ENCODE data around the gene CENPK.

The CENPK gene

GRCh38 chr5:65485405-65485804, 77.6 kb downstream of the CENPK start:
- DNase-seq (ENCODE audit: low spot score): no peak
- in situ Hi-C loops (cut with MboI; ENCODE audit: low sequenced_read_pairs, unreplicated experiment): loop anchor here (10.0 to 25.0 kb wide), 2 partner anchors 531 to 848 kb away; no protein-coding TSS in a partner anchor
- TF ChIP-seq, protein P1, sequence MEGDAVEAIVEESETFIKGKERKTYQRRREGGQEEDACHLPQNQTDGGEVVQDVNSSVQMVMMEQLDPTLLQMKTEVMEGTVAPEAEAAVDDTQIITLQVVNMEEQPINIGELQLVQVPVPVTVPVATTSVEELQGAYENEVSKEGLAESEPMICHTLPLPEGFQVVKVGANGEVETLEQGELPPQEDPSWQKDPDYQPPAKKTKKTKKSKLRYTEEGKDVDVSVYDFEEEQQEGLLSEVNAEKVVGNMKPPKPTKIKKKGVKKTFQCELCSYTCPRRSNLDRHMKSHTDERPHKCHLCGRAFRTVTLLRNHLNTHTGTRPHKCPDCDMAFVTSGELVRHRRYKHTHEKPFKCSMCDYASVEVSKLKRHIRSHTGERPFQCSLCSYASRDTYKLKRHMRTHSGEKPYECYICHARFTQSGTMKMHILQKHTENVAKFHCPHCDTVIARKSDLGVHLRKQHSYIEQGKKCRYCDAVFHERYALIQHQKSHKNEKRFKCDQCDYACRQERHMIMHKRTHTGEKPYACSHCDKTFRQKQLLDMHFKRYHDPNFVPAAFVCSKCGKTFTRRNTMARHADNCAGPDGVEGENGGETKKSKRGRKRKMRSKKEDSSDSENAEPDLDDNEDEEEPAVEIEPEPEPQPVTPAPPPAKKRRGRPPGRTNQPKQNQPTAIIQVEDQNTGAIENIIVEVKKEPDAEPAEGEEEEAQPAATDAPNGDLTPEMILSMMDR (IDR thresholded peaks at IDR 0.05; ENCODE audit: borderline replicate concordance, control extremely low read depth, extremely low read depth, insufficient read depth, missing control alignments): no peak

DNA sequence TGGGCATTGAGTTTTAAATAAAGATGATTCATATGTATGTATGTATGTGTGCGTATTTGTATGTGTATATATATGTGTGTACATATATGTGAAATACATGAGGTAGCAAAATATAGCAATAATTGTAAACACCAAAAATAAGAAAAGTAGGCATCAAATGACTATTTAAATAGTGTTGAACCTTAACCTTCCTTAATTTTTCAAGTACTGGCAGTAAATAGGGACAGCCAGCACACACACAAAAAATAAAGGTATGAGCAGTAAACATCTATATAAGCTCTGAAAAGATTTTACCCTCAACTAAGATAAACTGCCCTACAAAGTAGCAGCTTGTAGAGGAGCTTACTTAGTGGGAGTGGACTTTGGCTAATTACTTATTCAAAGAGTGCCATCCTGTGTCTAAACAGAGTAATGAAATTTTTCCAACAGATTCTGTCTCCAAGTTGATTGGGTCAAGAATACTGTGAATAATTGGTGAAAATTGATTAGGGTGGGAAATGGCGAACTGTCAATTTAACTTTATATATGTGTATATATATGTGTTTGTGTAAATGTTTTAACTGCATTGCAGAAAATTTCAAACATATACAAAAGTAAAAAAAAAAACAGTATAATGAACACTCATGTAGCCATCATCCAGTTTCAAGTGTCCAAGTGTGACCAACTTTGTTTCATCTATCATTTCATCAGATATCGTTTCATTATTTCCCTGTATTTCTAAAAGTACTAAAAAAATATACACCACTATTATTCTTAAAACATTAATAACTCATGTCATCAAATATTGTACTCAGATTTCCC, 79.2 kb downstream of the CENPK start:
- TF ChIP-seq, protein P1 (IDR thresholded peaks at IDR 0.05; ENCODE audit: borderline replicate concordance, control extremely low read depth, extremely low read depth, insufficient read depth, missing control alignments): peak; percentile 17
- DNase-seq (ENCODE audit: low spot score): peak; percentile 47
- in situ Hi-C loops (cut with MboI; ENCODE audit: low sequenced_read_pairs, unreplicated experiment): loop anchor here (5.0 to 25.0 kb wide), 3 partner anchors 529 to 846 kb away; no protein-coding TSS in a partner anchor

DNA sequence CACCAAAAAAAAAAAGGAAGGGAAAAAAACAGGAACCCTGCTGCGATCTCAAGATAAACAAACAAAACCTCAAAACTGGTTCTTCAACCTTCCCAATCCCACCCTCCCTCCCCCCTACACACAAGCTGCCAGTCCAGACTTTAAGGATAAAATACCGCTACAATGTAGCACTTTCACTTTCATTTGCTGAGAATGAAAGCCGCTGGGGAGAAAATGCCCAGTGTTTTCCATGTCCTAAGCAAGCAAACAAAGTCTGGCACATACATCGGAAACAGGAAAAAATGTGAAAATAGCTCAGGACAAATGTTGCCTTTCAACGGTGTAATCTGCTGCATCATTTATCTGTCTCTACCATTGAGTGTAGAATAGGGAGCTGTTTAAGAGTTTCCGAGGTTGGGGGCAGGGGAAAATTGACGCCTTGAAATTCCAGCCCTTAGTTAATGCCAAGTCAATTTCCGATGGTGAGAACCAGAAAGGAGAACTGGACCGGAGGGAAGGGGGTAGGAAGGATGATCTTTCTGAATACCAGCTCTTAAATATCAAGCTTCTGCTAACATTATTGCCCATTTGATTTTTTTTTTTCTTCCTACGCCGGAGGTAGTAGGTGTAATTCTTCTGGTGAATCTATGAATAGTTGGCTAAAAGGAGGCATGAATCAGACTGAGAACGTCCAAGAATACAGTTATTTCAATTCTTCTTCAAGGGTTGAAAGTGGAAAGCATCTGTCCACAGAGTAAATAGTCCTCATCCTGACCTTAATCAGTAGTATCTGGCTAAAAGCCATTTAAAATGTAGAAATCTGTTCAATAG, 80.0 kb downstream of the CENPK start:
- TF ChIP-seq, protein P1 (IDR thresholded peaks at IDR 0.05; ENCODE audit: borderline replicate concordance, control extremely low read depth, extremely low read depth, insufficient read depth, missing control alignments): no peak
- in situ Hi-C loops (cut with MboI; ENCODE audit: low sequenced_read_pairs, unreplicated experiment): loop anchor here (5.0 to 25.0 kb wide), 3 partner anchors 528 to 846 kb away; no protein-coding TSS in a partner anchor
- DNase-seq (ENCODE audit: low spot score): no peak

DNA sequence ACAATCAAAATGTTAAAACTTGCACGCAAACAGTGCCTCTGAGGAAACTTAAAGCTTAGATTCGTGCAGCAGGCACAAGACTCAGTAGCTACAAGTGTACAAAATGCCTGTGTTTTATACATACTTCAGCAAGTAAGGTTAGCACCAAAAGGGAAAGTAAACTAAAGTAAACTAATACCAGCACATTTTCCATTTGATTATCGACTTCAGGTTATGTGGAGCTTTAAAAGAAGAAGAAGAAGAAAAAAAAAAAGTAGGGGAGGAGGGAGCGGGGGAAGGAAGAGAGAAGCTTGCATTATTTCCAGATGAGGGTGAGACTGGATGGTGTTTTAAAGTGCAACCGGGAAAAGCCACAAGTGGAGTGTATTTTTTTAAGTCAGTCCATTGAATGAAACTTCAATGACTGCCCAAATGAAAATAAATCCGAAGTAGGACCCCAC, 80.7 kb downstream of the CENPK start:
- DNase-seq (ENCODE audit: low spot score): no peak
- in situ Hi-C loops (cut with MboI; ENCODE audit: low sequenced_read_pairs, unreplicated experiment): loop anchor here (5.0 to 25.0 kb wide), 3 partner anchors 528 to 845 kb away; no protein-coding TSS in a partner anchor
- TF ChIP-seq, protein P1 (IDR thresholded peaks at IDR 0.05; ENCODE audit: borderline replicate concordance, control extremely low read depth, extremely low read depth, insufficient read depth, missing control alignments): no peak

- DNase-seq (ENCODE audit: low spot score): peak; percentile 68
- in situ Hi-C loops (cut with MboI; ENCODE audit: low sequenced_read_pairs, unreplicated experiment): loop anchor here (5.0 to 25.0 kb wide), 3 partner anchors 527 to 844 kb away; no protein-coding TSS in a partner anchor
- TF ChIP-seq, protein P1 (IDR thresholded peaks at IDR 0.05; ENCODE audit: borderline replicate concordance, control extremely low read depth, extremely low read depth, insufficient read depth, missing control alignments): no peak
Measured at GRCh38 chr5:65481635-65482295, 81.2 kb downstream of the CENPK start, which contains the start of gene ADAMTS6. Gene ADAMTS6, minus strand, starts transcription at chr5:65481920. Its CDS starts 8,247 bp downstream, at chr5:65473673.
